Activated T-helper 9 cell treated with anti-CD3 and anti-CD28 coated beads, Interleukin-2, amount 50 U/mL, for 16 hours (primary cell): ENCODE data around the gene LARGE1.

Experiments used
- DNase-seq: peaks from one replicate; pipeline ENCODE4 v3.0.0-alpha.2; 2020; ENCODE audit warnings: low read depth

The LARGE1 gene

DNA sequence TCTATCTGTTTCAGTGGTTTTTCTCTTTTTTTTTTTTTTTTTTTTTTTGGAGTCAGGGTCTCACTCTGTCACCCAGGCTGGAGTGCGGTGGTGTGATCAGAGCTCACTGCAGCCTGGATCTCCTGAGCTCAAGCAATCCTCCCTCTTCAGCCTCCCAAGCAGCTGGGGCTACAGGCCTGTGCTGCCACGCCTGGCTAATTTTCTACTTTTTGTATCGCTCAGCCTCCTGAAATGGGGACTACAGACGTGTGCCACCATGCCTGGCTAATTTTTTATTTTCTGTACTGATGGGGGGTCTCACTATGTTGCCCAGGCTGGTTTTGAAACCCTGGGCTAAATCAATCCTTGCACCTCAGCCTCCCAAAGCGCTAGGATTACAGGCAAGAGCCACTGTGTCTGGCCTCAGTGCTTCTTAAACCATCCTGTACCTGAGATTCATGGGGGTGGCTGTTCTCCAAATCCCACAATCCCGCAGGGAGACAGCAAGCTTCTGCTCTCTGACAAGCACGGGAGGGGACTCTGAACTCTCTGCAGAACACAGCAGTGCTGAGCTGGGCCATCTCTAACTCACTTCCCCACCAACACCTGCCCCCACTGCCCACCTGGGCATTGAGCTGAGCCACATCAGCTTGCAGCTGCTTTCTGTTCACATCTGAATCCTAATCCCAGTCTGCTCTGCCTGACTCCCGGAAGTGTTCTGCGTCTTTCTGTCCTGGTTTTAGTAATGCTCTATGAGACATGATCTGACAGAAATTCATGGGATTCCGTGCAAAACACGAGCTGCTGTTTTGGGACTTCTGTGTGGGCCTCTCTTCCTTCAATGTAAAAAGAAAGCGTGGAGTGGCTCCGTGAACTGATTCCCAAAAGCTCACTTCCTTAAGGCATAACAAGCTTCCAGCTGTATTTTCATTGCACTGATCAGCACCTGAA lies 400.0 kb downstream of the LARGE1 start:
- no peak for DNase-seq

DNA sequence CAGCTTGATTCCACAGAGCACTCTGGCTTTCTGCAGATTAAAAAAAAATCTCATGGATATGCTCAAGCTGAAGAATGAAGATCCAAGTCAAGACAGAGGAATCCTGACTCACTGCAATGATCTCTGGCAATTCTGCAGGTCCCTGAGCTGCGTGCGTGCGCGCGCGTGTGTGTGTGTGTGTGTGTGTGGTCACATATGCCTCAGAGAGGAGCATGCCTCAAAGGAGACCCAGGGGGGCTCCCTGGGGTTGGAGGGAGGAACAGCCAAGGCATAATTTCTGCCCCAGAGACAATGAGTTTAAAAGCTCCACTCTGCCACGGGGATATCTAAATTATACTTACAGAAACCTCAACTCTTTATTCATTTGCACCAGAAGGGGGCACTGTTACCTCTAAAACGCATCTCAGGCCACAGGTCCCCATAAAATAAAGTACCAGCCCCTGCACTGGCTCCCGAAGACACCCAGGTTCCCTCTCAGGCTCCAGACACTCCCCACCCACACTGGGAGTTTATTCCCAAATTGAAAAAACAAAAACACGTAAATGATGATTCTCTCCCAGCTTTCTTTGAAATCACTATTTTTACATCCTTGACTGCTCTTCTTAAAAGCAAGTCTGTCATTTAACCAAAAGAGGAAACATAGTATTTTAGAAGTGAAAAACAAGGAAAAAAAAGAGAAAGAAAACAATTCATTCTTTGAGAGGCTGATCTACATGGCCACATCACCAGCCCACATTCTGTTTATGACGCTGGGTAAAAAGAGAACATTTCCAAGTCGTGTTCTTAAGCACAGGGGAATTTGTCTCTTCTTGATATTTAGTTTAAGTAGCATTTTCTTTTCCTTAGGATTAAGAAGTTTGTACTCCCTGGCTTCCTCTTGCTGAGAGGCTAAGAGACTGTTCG lies 401.0 kb downstream of the LARGE1 start:
- DNase-seq: no peak

GRCh38 chr22:33518405-33518804 lies 401.9 kb downstream of the LARGE1 start:
- DNase-seq: no peak

DNA sequence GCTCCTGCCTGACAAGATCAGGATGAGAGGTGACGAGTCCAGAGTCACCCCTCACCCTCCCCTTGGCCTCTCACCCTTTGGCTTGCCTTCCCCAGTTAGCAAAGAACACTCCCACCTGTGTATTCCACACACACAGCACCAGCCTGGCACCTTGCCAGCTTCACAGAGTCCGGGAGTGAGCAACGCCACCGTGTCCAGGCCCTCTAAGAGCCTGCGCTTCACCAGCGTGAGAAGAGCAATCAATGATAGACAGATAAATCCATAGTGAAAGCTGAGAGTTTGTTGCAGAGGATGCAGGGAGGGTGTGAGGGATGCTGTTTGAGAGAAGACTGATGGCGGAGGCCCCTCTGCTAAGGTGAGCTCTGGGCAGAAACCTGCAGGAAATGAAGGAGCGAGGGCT lies 404.5 kb downstream of the LARGE1 start:
- DNase-seq: no peak

GRCh38 chr22:33513388-33514338 lies 406.6 kb downstream of the LARGE1 start:
- DNase-seq: no peak

GRCh38 chr22:33512908-33513307 lies 407.4 kb downstream of the LARGE1 start:
- no peak for DNase-seq

DNA sequence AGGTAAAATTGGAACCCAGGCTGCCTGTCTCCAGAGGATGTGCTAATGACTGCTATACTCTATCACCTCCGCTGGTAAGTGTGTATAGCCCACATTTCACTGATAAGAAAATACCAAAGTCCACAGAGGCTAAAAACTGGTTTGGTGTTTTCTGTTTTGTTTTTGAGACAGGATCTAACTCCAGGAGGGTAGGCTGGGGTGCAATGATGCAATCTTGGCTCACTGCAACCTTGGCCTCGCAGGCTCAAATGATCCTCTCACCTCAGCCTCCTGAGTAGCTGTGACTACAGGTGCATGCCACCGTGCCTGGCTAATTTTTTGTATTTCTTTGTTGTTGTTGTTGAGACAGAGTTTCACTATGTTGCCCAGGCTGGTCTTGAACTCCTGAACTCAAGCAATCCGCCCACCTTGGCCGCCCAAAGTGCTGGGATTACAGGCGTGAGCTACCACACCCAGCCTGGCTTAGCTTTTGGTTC lies 409.8 kb downstream of the LARGE1 start:
- DNase-seq: no peak

- DNase-seq: no peak
Observed at GRCh38 chr22:33504941-33505625, 415.2 kb downstream of the LARGE1 start.

GRCh38 chr22:33496112-33496511 lies 424.2 kb downstream of the LARGE1 start:
- no peak for DNase-seq

GRCh38 chr22:33493476-33494205 lies 426.6 kb downstream of the LARGE1 start:
- DNase-seq: no peak

GRCh38 chr22:33492210-33492651 lies 428.0 kb downstream of the LARGE1 start:
- DNase-seq: no peak

DNA sequence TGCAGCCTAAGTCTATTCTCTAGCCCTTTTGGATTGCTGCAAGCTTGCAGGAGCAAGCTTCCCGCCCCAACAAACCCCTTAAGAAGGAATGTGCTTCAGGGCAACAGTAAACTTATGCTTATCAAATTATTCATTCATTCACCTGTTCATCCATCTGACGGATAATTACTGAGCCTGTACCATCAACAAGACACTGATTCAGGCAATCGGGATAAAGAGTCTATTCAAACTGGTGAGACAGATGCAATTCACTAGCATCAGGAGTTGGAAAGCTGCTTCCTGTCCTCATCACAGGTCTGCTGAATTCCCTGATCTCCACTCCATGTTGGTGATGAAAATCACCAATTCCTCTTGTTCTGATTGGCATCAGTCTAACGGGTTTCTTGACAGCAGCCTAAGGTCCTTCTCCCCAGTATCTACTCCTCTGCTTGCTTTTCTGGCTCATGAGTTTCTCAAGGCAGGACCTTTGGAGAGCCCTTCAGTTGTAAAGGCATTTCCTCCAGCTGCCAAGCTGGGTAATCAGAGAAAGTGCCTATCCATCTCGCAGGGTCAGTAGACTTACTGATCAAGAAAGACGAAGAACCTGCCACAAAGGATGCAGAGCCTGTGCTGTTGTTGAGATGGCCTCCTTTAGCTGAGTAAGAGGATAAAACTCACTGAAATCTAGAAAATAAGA lies 433.1 kb downstream of the LARGE1 start:
- no peak for DNase-seq

DNA sequence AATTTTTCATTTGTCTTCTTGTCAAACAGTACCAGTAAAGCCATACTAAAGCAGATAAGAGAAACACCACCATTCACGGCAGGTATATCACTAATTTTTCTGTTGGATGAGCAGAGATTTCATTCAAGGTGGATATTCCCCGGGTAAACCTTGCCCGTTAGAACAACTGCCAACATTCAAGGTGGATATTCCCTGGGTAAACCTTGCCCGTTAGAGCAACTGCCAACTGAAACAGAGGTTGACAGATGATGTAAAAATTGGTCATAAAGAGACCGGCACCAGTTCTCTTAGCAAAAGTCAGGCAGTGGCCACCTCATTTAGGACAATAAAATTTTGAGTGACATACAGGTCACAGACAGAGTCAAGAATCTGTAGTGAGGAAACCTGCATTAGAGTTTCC lies 438.7 kb downstream of the LARGE1 start:
- no peak for DNase-seq

DNA sequence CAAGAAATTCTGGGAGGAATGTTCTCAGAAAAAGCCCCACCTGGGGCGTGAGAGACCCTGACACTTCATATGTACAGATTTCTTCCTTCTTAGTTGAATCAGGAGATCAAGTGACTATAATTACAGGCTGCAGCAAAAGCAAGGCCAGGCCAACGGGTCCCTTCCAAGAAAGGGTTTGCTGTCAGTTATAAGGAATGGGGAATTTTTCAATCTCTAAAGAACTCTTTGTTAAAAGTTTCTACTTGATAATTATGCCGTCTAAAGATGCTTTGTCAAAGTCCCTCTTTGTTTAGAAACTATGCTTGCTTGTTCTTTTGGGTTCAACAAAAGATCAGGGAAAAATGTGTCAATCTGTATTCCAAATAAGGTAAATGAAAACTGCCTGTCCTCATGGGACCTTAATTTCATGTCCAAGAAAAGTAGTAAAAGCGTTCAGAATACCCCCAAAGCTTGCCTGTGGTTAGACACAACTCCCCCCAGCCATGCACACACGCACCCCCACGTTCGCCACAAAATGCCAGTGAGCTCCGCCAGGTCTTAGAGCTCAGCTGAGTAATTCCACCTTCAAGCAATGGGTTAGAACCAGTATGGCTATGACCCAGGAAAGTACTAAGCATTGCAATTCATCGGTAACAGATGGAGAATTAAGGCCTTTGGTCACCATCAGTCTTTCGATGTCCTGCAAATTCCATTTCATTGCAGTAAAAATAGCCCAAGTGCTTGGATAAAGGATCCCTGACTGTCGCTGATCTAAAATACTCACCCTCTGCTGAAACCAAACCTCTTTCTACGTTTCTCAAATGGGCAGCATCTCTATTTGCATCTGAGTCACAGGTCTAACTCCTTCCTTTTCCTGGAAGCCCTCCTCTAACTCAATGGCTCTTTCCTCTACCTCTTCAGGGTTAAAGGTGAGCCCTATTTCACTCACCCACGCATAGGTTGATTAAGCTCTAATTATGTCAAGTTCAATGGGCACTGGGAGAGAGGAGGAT lies 442.9 kb downstream of the LARGE1 start:
- DNase-seq: no peak

GRCh38 chr22:33476716-33477115 lies 443.6 kb downstream of the LARGE1 start:
- DNase-seq: no peak

GRCh38 chr22:33476206-33476605 lies 444.1 kb downstream of the LARGE1 start:
- no peak for DNase-seq

GRCh38 chr22:33474587-33474986 lies 445.7 kb downstream of the LARGE1 start:
- no peak for DNase-seq
